Panc1 (cell line): ENCODE results near the gene EXOC6B. TPM values are rescaled to one million over a fixed set of nuclear protein-coding genes. Genes with fewer than 3 reads are reported as not detected.

Source experiments
- ATAC-seq: fragments of 200-7000 bp; cut with Tn5 transposase; 2 replicates; pipeline ENCODE4 v1.9.1; 2020; ENCODE audit warnings: mild to moderate bottlenecking, moderate library complexity
- BruUV-seq: library from RNA; stranded (reverse); fragments of 400-500 nt; replicated peaks from 2 replicates; lab custom pipeline; 2021; lab: Mats Ljungman, UMichigan
- CTCF ChIA-PET: fragments of 300-600 bp; sonication (Branson Sonifier 250); formaldehyde crosslinking; loops from one replicate; lab custom pipeline; 2022; ENCODE audit warnings: antibody characterized with exemption; lab: Charles Lee
- POLR2A ChIA-PET: fragments of 300-600 bp; sonication (Branson Sonifier 250); formaldehyde crosslinking; loops from one replicate; lab custom pipeline; 2022; ENCODE audit warnings: antibody characterized with exemption; lab: Charles Lee
- DNase-seq: peaks from one replicate; pipeline ENCODE4 v3.0.0-alpha.2; 2010; ENCODE audit warnings: low read depth, low spot score
- H3K27ac ChIP-seq: 2 replicates; pipeline ENCODE4 v1.5.1; 2011; ENCODE audit warnings: mild to moderate bottlenecking, low read length, inconsistent platforms
- H3K27me3 ChIP-seq: fragments of 200-500 bp; sonication (Bioruptor generic); 2 replicates; pipeline ENCODE4 v1.6.0; 2014; ENCODE audit warnings: low read length, inconsistent platforms; ENCODE audit not compliant: control insufficient read depth, insufficient read depth
- H3K36me3 ChIP-seq: fragments of 200-500 bp; sonication (Bioruptor generic); 2 replicates; pipeline ENCODE4 v1.5.1; 2014; ENCODE audit warnings: inconsistent platforms, mild to moderate bottlenecking, low read length, moderate library complexity; ENCODE audit not compliant: control insufficient read depth, insufficient read depth
- H3K4me1 ChIP-seq: 2 replicates; pipeline ENCODE4 v1.5.1; 2011; ENCODE audit warnings: inconsistent platforms, mild to moderate bottlenecking, low read length, moderate library complexity; ENCODE audit not compliant: control insufficient read depth, insufficient read depth
- H3K4me3 ChIP-seq, 2 experiments: 2 replicates each; pipeline ENCODE4 v1.5.1; 2011 to 2012; ENCODE audit warnings: low read depth in 2 of 2, low read length in 2 of 2, mild to moderate bottlenecking in 2 of 2, inconsistent platforms in 1 of 2, moderate library complexity in 1 of 2
- H3K9me3 ChIP-seq: fragments of 200-500 bp; sonication (Bioruptor generic); 2 replicates; pipeline ENCODE4 v1.5.1; 2014; ENCODE audit warnings: low read depth, mild to moderate bottlenecking, inconsistent platforms, low read length, moderate library complexity; ENCODE audit not compliant: control insufficient read depth, insufficient read depth
- CTCF ChIP-seq: fragments of 450-650 bp; IDR thresholded peaks from 2 replicates; pipeline ENCODE4 v1.5.1; 2017; ENCODE audit warnings: mild to moderate bottlenecking
- POLR2AphosphoS5 ChIP-seq: IDR thresholded peaks from 2 replicates; pipeline ENCODE4 v1.6.1; 2012; ENCODE audit warnings: mild to moderate bottlenecking, low read depth, low read length, moderate library complexity
- REST ChIP-seq, 2 experiments: IDR thresholded peaks; 2 replicates each; pipeline ENCODE4 v1.6.1; 2011 to 2012; ENCODE audit warnings: low read depth in 2 of 2, control low read depth in 1 of 2, low read length in 1 of 2, mild to moderate bottlenecking in 1 of 2, moderate library complexity in 1 of 2; ENCODE audit not compliant: insufficient read depth in 1 of 2
- SIN3A ChIP-seq: IDR thresholded peaks from 2 replicates; pipeline ENCODE4 v1.6.1; 2012; ENCODE audit warnings: low read depth, mild to moderate bottlenecking, low read length, moderate library complexity, borderline replicate concordance; ENCODE audit not compliant: insufficient read depth
- TCF7L2 ChIP-seq: IDR thresholded peaks from 2 replicates; pipeline ENCODE4 v1.6.1; 2011; ENCODE audit warnings: mild to moderate bottlenecking, low read depth, low read length, inconsistent platforms
- in situ Hi-C: cut with HindIII; loops from 2 replicates; pipeline ENCODE4 v1.10.0; 2016; ENCODE audit warnings: low sequenced_read_pairs, low pct_unique_long_range_greater_than_20kb
- intact Hi-C: fragments of 100-400 bp; cut with micrococcal nuclease; formaldehyde crosslinking; loops from one replicate; pipeline ENCODE4 v1.10.0; 2022; ENCODE audit not compliant: unreplicated experiment
- total RNA-seq: library from RNA; stranded (reverse); gene quantifications from one replicate; pipeline ENCODE4 v1.2.1, GENCODE V29; 2021; ENCODE audit not compliant: unreplicated experiment

Gene EXOC6B
- total RNA-seq, 1 experiment from 2014 or later = 23.2 TPM

- TF ChIP-seq CTCF (no peak), REST (IDR thresholded peaks at IDR 0.05; ENCODE audit: insufficient read depth in 1 of 2, low read depth in 2 of 2, low read length in 1 of 2) (no peak), TCF7L2 (no peak), POLR2AphosphoS5 (no peak), SIN3A (no peak)
- BruUV-seq = no TSS peak
- in situ Hi-C loops = no loop called here
- no peak overlapping the region for H3K27ac ChIP-seq
- H3K36me3 ChIP-seq = no peaks in the 10 kb centered on the region
- no peak for DNase-seq
- POLR2A ChIA-PET = no interaction called here
- intact Hi-C loops = no loop called here
- H3K4me3 ChIP-seq = no peak overlapping the region
- no peaks in the 10 kb centered on the region for H3K27me3 ChIP-seq
- ATAC-seq = no peak
- no peaks in the 10 kb centered on the region for H3K4me1 ChIP-seq
- CTCF ChIA-PET = no interaction called here
- no peaks in the 10 kb centered on the region for H3K9me3 ChIP-seq
Observed at GRCh38 chr2:72300147-72300684, 525.6 kb downstream of the EXOC6B start.

- Histone ChIP-seq H3K27ac (no peak overlapping the region), H3K36me3 (no peaks in the 10 kb centered on the region), H3K27me3 (no peaks in the 10 kb centered on the region), H3K4me3 (no peak overlapping the region), H3K9me3 (no peaks in the 10 kb centered on the region), H3K4me1 (no peaks in the 10 kb centered on the region)
- intact Hi-C loops (no loop called here), in situ Hi-C loops (no loop called here)
- CTCF ChIA-PET = no interaction called here
- TF ChIP-seq TCF7L2 = no peak
- no peak for TF ChIP-seq CTCF
- TF ChIP-seq POLR2AphosphoS5 = no peak
- no peak for TF ChIP-seq SIN3A
- TF ChIP-seq REST (IDR thresholded peaks at IDR 0.05; ENCODE audit: insufficient read depth in 1 of 2, low read depth in 2 of 2, low read length in 1 of 2) = no peak
- DNase-seq = no peak
- POLR2A ChIA-PET = no interaction called here
- no peak for ATAC-seq
- no TSS peak for BruUV-seq
Observed at GRCh38 chr2:72293620-72294019, 532.2 kb downstream of the EXOC6B start.
